Naive thymus-derived CD8-positive, alpha-beta T cell (primary cell): Measurements from ENCODE around the gene PPP1R7. TPM values are rescaled to one million over a fixed set of nuclear protein-coding genes. Genes with fewer than 3 reads are reported as not detected.

Source experiments
- ATAC-seq, 2 donors: fragments of 150-1000 bp; cut with Tn5 transposase in 1 of 2; sonication (Bioruptor Pico), chemical (Tn5 transposase) in 1 of 2; 1 replicate in 1 of 2; 2 replicates in 1 of 2; pipeline ENCODE4 v1.10.0; 2021; ENCODE audit warnings: mild to moderate bottlenecking in 2 of 2, moderate library complexity in 2 of 2
- POLR2A ChIA-PET: fragments of 350-600 bp; sonication (Branson Sonifier 250); formaldehyde crosslinking; loops from one replicate; lab custom pipeline; 2021; ENCODE audit warnings: antibody characterized with exemption; lab: Charles Lee
- DNase-seq, 10 donors: peaks; one replicate each; pipeline versions ENCODE4 v3.0.0 to v3.0.0-alpha.2; 2020 to 2022
- H3K27ac Mint-ChIP-seq, 10 donors: one replicate each; pipeline ENCODE4 v1.8.0; 2020 to 2022; ENCODE audit warnings: mild to moderate bottlenecking in 10 of 10, mixed read lengths in 10 of 10, moderate library complexity in 4 of 10, inconsistent platforms in 1 of 10
- H3K27me3 Mint-ChIP-seq, 5 donors: one replicate each; pipeline ENCODE4 v1.8.0; 2021 to 2022; ENCODE audit warnings: mixed read lengths in 5 of 5
- H3K36me3 Mint-ChIP-seq, 3 donors: one replicate each; pipeline ENCODE4 v1.8.0; 2020 to 2022; ENCODE audit warnings: mixed read lengths in 3 of 3, mild to moderate bottlenecking in 2 of 3, inconsistent platforms in 1 of 3
- H3K4me1 Mint-ChIP-seq, 4 donors: one replicate each; pipeline ENCODE4 v1.8.0; 2021 to 2022; ENCODE audit warnings: mixed read lengths in 4 of 4
- H3K4me3 Mint-ChIP-seq, 10 donors: one replicate each; pipeline ENCODE4 v1.8.0; 2020 to 2022; ENCODE audit warnings: mild to moderate bottlenecking in 10 of 10, mixed read lengths in 10 of 10, moderate library complexity in 6 of 10, inconsistent platforms in 1 of 10
- H3K9me3 Mint-ChIP-seq, 9 donors: one replicate each; pipeline ENCODE4 v1.8.0; 2020 to 2022; ENCODE audit warnings: mixed read lengths in 9 of 9, mild to moderate bottlenecking in 3 of 9, inconsistent platforms in 1 of 9, moderate library complexity in 1 of 9
- polyA plus RNA-seq, 3 donors: library from polyadenylated mRNA; unstranded; fragments of 300-500 nt; fragmentation: Illumina TruSeq; gene quantifications; one replicate each; pipeline ENCODE4 v1.2.3, GENCODE V29; 2021
- total RNA-seq, 8 experiments: library from RNA in 2 of 8; stranded (reverse) in 2 of 8; gene quantifications; one replicate each; pipeline ENCODE4 v1.2.3 and lab custom pipeline; 2021 to 2026

PPP1R7 gene
- total and polyA plus RNA-seq, 5 experiments from 2014 or later = 60.4 to 115 (median 109) TPM

GRCh38 chr2:241182126-241182525, 31.9 kb downstream of the PPP1R7 start:
- H3K9me3 Mint-ChIP-seq = no peaks in the 10 kb centered on the region
- no peak overlapping the region for H3K4me3 Mint-ChIP-seq
- H3K27ac Mint-ChIP-seq = no peak overlapping the region
- H3K36me3 Mint-ChIP-seq = peaks cover 0 to 55% (median 14%) of the 10 kb centered on the region in 3 donors
- ATAC-seq (no peak), DNase-seq (no peak)
- POLR2A ChIA-PET = no interaction called here
- H3K4me1 Mint-ChIP-seq = no peaks in the 10 kb centered on the region
- H3K27me3 Mint-ChIP-seq = no peaks in the 10 kb centered on the region

GRCh38 chr2:241182531-241183133, 32.4 kb downstream of the PPP1R7 start:
- Mint-ChIP-seq H3K36me3 (peaks cover 0 to 50% (median 14%) of the 10 kb centered on the region in 3 donors), H3K27ac (no peak overlapping the region), H3K9me3 (no peaks in the 10 kb centered on the region)

GRCh38 chr2:241183221-241183620, 33.0 kb downstream of the PPP1R7 start:
- Mint-ChIP-seq H3K4me3 (no peak overlapping the region), H3K36me3 (peaks cover 0 to 45% (median 14%) of the 10 kb centered on the region in 3 donors), H3K4me1 (no peaks in the 10 kb centered on the region), H3K27me3 (no peaks in the 10 kb centered on the region), H3K9me3 (no peaks in the 10 kb centered on the region), H3K27ac (no peak overlapping the region)
- DNase-seq (no peak), ATAC-seq (no peak)
- POLR2A ChIA-PET = no interaction called here

More at GRCh38 chr2:241182531-241183133, 32.4 kb downstream of the PPP1R7 start:
- Mint-ChIP-seq H3K4me3 (no peak overlapping the region), H3K27me3 (no peaks in the 10 kb centered on the region), H3K4me1 (no peaks in the 10 kb centered on the region)
- POLR2A ChIA-PET = no interaction called here
- DNase-seq (no peak), ATAC-seq (no peak)

DNA sequence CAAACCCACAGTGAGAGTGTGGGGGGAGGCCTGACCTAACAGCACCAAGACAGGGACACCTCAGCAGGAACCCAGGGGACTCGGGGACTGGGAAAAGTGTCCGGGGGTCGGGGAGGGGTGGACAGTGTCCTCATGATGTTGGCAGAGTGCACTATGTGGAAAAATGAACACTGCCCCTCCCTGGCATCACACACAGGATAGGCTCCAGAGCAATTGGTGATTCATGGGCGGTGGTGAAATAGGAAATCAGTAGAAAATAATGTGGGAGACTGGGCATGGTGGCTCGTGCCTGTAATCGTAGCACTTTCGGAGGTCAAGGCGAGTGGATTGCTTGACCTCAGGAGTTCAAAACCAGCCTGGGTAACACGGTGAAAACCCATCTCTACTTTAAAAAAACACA, 34.6 kb downstream of the PPP1R7 start:
- ATAC-seq = no peak
- H3K27ac Mint-ChIP-seq = peak overlapping the region in 1 of 10 donors; percentile 75

DNA sequence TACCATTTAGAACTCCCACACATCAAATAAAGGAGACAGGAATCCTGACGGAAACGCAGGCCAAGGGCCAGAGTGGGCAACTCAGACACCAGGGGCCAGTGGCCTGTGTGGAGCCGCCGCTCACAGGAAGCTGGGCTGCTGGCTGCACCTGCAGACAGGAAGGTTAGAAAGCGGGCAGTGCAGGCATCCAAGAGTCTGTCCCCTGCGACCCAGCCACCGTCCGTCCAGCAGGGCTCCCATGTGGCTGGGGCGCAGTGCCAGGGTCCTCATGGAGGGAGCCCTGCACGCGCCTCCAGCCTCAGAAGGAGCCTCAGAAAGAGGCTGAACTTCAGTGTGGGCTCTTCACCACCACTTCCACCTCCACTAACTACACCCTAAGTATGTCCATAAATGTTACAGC, 35.7 kb downstream of the PPP1R7 start:
- no peak for ATAC-seq
- no peak for DNase-seq
- Mint-ChIP-seq H3K9me3 (no peaks in the 10 kb centered on the region), H3K27ac (no peak overlapping the region), H3K27me3 (no peaks in the 10 kb centered on the region), H3K4me1 (no peaks in the 10 kb centered on the region), H3K36me3 (peaks cover 0 to 23% (median 7%) of the 10 kb centered on the region in 3 donors), H3K4me3 (no peak overlapping the region)
- POLR2A ChIA-PET = no interaction called here

More for the DNA sequence above, 34.6 kb downstream of the PPP1R7 start:
- no peak for DNase-seq
- Mint-ChIP-seq H3K9me3 (no peaks in the 10 kb centered on the region), H3K4me3 (no peak overlapping the region), H3K36me3 (peaks cover 0 to 31% (median 9%) of the 10 kb centered on the region in 3 donors), H3K27me3 (no peaks in the 10 kb centered on the region), H3K4me1 (no peaks in the 10 kb centered on the region)
- POLR2A ChIA-PET = no interaction called here

GRCh38 chr2:241187101-241187917, 37.0 kb downstream of the PPP1R7 start:
- POLR2A ChIA-PET = no interaction called here
- Mint-ChIP-seq H3K27ac (no peak overlapping the region), H3K9me3 (no peaks in the 10 kb centered on the region), H3K27me3 (no peaks in the 10 kb centered on the region), H3K36me3 (peaks cover 0 to 16% (median 7%) of the 10 kb centered on the region in 3 donors), H3K4me1 (no peaks in the 10 kb centered on the region), H3K4me3 (no peak overlapping the region)
- ATAC-seq (no peak), DNase-seq (no peak)

DNA sequence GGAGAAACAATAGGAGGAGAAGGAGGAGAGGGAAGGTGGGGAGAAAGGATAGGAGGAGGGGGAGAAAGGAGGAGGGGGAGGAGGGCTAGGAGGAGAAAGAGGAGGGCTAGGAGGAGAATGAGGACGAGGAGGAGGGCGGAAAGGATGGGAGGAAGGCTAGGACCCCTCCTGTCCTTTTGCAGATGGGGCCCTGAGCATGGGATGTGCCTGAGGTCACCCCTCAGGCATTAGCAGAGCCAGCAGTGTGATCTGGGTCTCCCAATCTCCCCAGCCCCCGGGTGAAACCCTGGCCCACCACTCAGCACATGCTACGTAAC, 37.6 kb downstream of the PPP1R7 start:
- peaks cover 0 to 10% (median 4%) of the 10 kb centered on the region in 3 donors for H3K36me3 Mint-ChIP-seq
- no peaks in the 10 kb centered on the region for H3K27me3 Mint-ChIP-seq
- no peaks in the 10 kb centered on the region for H3K9me3 Mint-ChIP-seq
- H3K27ac Mint-ChIP-seq = no peak overlapping the region
- no peaks in the 10 kb centered on the region for H3K4me1 Mint-ChIP-seq
- POLR2A ChIA-PET = no interaction called here
- no peak overlapping the region for H3K4me3 Mint-ChIP-seq
- no peak for ATAC-seq
- no peak for DNase-seq

- H3K27me3 Mint-ChIP-seq = no peaks in the 10 kb centered on the region
- no peaks in the 10 kb centered on the region for H3K9me3 Mint-ChIP-seq
- no peaks in the 10 kb centered on the region for H3K4me1 Mint-ChIP-seq
- DNase-seq (no peak), ATAC-seq (no peak)
- peaks cover 0 to 9% (median 2%) of the 10 kb centered on the region in 3 donors for H3K36me3 Mint-ChIP-seq
- H3K4me3 Mint-ChIP-seq = no peak within 1 kb of the TSS
- POLR2A ChIA-PET = no interaction called here
- H3K27ac Mint-ChIP-seq = no peak within 1 kb of the TSS
Observed at GRCh38 chr2:241188361-241189092, 38.3 kb downstream of the PPP1R7 start, which contains the start of gene ANO7. Gene ANO7 (plus strand): TSS chr2:241188677. CDS start chr2:241190064, 1,387 bp downstream.

GRCh38 chr2:241189093-241189855, 39.0 kb downstream of the PPP1R7 start:
- DNase-seq (no peak), ATAC-seq (no peak)
- H3K36me3 Mint-ChIP-seq = peaks cover 0 to 6% (median 0%) of the 10 kb centered on the region in 3 donors
- H3K27ac Mint-ChIP-seq = no peak overlapping the region
- H3K27me3 Mint-ChIP-seq = no peaks in the 10 kb centered on the region
- no peak overlapping the region for H3K4me3 Mint-ChIP-seq
- no peaks in the 10 kb centered on the region for H3K9me3 Mint-ChIP-seq
- POLR2A ChIA-PET = interaction anchor here (0.5 kb wide), 1 partner anchor 562 kb away, joined by 3 read pairs; no protein-coding TSS in a partner anchor
- H3K4me1 Mint-ChIP-seq = no peaks in the 10 kb centered on the region

DNA sequence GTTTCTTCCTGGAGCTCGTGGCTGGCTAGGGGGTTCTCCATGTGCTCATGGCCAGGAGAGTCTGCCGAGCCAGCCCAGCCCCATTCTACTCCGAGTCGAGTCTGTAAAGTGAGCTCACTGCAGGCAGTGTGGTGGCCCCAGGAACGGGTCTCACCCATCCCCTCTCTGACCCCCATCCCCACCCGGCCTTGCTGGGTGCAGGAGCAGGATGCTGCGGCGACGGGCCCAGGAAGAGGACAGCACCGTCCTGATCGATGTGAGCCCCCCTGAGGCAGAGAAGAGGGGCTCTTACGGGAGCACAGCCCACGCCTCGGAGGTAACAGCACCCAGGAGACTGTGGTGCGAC, 39.6 kb downstream of the PPP1R7 start:
- Mint-ChIP-seq H3K27me3 (no peaks in the 10 kb centered on the region), H3K27ac (no peak overlapping the region)
- ATAC-seq = no peak

DNA sequence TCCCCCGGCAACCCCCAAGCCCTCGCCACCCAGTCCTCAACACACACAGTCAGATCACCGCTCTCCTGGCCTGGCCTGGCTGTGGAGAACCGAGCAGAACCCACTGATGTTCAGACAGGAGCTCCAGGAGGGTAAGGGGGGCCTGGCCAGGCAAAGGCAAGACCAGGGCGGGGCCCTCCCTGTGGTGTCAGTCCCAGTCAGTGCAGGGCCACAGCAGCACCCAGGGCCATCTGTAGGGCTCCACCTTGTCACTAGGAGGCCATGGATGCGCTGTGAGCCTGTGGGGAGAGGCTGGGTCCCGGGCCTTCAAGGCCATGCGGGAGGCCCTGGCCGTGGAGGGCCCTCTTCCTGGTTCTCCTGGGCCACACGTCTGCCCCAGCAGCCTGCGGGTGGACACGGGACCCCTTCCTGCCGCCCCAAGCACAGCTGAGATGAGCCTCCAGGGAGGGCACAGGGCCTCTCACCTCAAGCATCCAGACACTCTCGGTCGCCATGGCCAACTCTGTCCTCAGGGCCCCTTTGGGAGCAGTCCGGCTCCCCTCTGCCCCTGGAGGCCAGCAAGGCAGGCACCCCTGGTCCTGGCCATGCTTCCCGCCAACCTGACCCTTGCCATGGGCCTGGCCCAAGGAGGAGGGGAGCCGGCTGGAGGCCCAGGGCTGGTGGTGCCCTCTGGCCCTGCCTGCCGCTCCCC, 40.2 kb downstream of the PPP1R7 start:
- H3K27me3 Mint-ChIP-seq = no peaks in the 10 kb centered on the region
- ATAC-seq = no peak
- DNase-seq = no peak

More for the DNA sequence above, 39.6 kb downstream of the PPP1R7 start:
- POLR2A ChIA-PET = interaction anchor here (0.5 kb wide), 1 partner anchor 563 kb away, joined by 3 read pairs; no protein-coding TSS in a partner anchor
- Mint-ChIP-seq H3K4me3 (no peak overlapping the region), H3K4me1 (no peaks in the 10 kb centered on the region), H3K9me3 (no peaks in the 10 kb centered on the region), H3K36me3 (peaks cover 0 to 3% (median 0%) of the 10 kb centered on the region in 3 donors)
- no peak for DNase-seq

GRCh38 chr2:241191081-241191480, 40.8 kb downstream of the PPP1R7 start:
- H3K27ac Mint-ChIP-seq = no peak overlapping the region
- H3K36me3 Mint-ChIP-seq = no peaks in the 10 kb centered on the region
- no peak for DNase-seq

More for the DNA sequence above, 40.2 kb downstream of the PPP1R7 start:
- Mint-ChIP-seq H3K27ac (no peak overlapping the region), H3K9me3 (no peaks in the 10 kb centered on the region), H3K36me3 (no peaks in the 10 kb centered on the region), H3K4me3 (no peak overlapping the region), H3K4me1 (no peaks in the 10 kb centered on the region)
- POLR2A ChIA-PET = no interaction called here

More at GRCh38 chr2:241191081-241191480, 40.8 kb downstream of the PPP1R7 start:
- no peak for ATAC-seq
- H3K4me1 Mint-ChIP-seq = no peaks in the 10 kb centered on the region
- no peak overlapping the region for H3K4me3 Mint-ChIP-seq
- H3K27me3 Mint-ChIP-seq = no peaks in the 10 kb centered on the region
- no peaks in the 10 kb centered on the region for H3K9me3 Mint-ChIP-seq
- POLR2A ChIA-PET = no interaction called here
